ENCODE results near the gene TNC. TPM values are rescaled to one million over a fixed set of nuclear protein-coding genes. Genes with fewer than 3 reads are reported as not detected.

TNC gene
- total RNA-seq, 1 donor from 2014 or later: 289 TPM

DNA sequence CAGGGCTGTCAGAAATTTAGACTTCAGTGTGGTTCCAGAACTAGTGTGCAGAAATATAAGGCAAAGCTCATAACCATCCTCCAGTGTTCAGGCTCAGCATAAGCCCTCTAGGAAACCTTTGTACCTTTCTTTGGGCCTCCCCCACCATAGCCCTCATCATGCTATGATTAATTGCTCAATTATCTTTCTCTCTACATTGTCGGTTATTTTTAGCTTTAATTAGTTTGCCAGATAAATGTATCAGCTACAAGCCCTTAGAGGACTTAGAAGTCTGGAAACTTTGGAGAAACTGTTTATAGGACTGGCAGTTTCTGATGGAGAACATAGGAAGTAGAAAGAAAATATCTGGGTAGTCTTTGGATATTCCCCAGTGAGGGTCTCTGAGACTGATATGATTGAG, 43.5 kb upstream of the TNC start:
- no peak for DNase-seq (ENCODE audit: low read depth)
- Histone ChIP-seq H3K27me3 (ENCODE audit: control insufficient read depth, insufficient read depth, low read length) (no peaks in the 10 kb centered on the region), H3K36me3 (ENCODE audit: control insufficient read depth, insufficient read depth, low read length) (no peaks in the 10 kb centered on the region), H3K4me3 (ENCODE audit: low read depth, low read length) (no peak overlapping the region)
- TF ChIP-seq, protein P1, sequence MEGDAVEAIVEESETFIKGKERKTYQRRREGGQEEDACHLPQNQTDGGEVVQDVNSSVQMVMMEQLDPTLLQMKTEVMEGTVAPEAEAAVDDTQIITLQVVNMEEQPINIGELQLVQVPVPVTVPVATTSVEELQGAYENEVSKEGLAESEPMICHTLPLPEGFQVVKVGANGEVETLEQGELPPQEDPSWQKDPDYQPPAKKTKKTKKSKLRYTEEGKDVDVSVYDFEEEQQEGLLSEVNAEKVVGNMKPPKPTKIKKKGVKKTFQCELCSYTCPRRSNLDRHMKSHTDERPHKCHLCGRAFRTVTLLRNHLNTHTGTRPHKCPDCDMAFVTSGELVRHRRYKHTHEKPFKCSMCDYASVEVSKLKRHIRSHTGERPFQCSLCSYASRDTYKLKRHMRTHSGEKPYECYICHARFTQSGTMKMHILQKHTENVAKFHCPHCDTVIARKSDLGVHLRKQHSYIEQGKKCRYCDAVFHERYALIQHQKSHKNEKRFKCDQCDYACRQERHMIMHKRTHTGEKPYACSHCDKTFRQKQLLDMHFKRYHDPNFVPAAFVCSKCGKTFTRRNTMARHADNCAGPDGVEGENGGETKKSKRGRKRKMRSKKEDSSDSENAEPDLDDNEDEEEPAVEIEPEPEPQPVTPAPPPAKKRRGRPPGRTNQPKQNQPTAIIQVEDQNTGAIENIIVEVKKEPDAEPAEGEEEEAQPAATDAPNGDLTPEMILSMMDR (IDR thresholded peaks at IDR 0.05; ENCODE audit: insufficient read depth, low read length, poor library complexity, severe bottlenecking): no peak

GRCh38 chr9:115158661-115159481, 40.9 kb upstream of the TNC start:
- Histone ChIP-seq H3K36me3 (ENCODE audit: control insufficient read depth, insufficient read depth, low read length) (no peaks in the 10 kb centered on the region), H3K4me3 (ENCODE audit: low read depth, low read length) (no peak overlapping the region), H3K27me3 (ENCODE audit: control insufficient read depth, insufficient read depth, low read length) (no peaks in the 10 kb centered on the region)
- TF ChIP-seq, protein P1 (IDR thresholded peaks at IDR 0.05; ENCODE audit: insufficient read depth, low read length, poor library complexity, severe bottlenecking): no peak
- DNase-seq (ENCODE audit: low read depth): peak; percentile 80

DNA sequence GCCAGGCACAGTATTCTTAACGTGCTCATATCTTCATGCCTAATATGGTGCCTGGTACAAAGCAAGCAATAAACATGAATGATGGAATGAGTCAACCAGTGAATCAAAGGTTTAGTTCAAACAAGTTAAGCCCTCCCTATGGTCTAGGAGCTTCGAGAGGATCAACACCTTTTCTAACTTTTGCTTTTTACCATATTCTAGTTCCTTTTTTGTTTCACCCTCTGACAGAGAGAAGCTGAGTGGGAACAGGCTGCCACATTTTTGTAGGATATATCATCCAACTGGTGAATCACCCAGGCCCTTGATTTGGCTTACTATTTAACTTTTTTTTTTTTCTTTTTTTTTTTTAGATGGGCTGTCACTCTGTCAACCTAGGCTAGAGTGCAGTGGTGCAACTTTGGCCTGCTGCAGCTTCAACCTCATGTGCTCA, 39.3 kb upstream of the TNC start:
- H3K36me3 ChIP-seq (ENCODE audit: control insufficient read depth, insufficient read depth, low read length): no peaks in the 10 kb centered on the region
- peak; percentile 74 for DNase-seq (ENCODE audit: low read depth)
- TF ChIP-seq, protein P1 (IDR thresholded peaks at IDR 0.05; ENCODE audit: insufficient read depth, low read length, poor library complexity, severe bottlenecking): no peak
- no peaks in the 10 kb centered on the region for H3K27me3 ChIP-seq (ENCODE audit: control insufficient read depth, insufficient read depth, low read length)
- no peak overlapping the region for H3K4me3 ChIP-seq (ENCODE audit: low read depth, low read length)

GRCh38 chr9:115155037-115155436, 37.1 kb upstream of the TNC start:
- no peak for DNase-seq (ENCODE audit: low read depth)
- TF ChIP-seq, protein P1 (IDR thresholded peaks at IDR 0.05; ENCODE audit: insufficient read depth, low read length, poor library complexity, severe bottlenecking): no peak
- H3K36me3 ChIP-seq (ENCODE audit: control insufficient read depth, insufficient read depth, low read length): no peaks in the 10 kb centered on the region
- no peak overlapping the region for H3K4me3 ChIP-seq (ENCODE audit: low read depth, low read length)
- H3K27me3 ChIP-seq (ENCODE audit: control insufficient read depth, insufficient read depth, low read length): no peaks in the 10 kb centered on the region

- H3K36me3 ChIP-seq (ENCODE audit: control insufficient read depth, insufficient read depth, low read length): no peaks in the 10 kb centered on the region
- H3K27me3 ChIP-seq (ENCODE audit: control insufficient read depth, insufficient read depth, low read length): no peaks in the 10 kb centered on the region
- no peak for DNase-seq (ENCODE audit: low read depth)
- TF ChIP-seq, protein P1 (IDR thresholded peaks at IDR 0.05; ENCODE audit: insufficient read depth, low read length, poor library complexity, severe bottlenecking): no peak
- H3K4me3 ChIP-seq (ENCODE audit: low read depth, low read length): no peak overlapping the region
These were observed 36.7 kb upstream of the TNC start for GRCh38 chr9:115154617-115155016.

Measured in kidney epithelial cell (primary cell).